ENCODE measurements around the gene STRAP.
"Not testable (repeated sequence)": the region's sequence is repeated elsewhere in the genome, so short reads cannot be mapped to it uniquely, and the experiment has no call there.

Gene STRAP

DNA sequence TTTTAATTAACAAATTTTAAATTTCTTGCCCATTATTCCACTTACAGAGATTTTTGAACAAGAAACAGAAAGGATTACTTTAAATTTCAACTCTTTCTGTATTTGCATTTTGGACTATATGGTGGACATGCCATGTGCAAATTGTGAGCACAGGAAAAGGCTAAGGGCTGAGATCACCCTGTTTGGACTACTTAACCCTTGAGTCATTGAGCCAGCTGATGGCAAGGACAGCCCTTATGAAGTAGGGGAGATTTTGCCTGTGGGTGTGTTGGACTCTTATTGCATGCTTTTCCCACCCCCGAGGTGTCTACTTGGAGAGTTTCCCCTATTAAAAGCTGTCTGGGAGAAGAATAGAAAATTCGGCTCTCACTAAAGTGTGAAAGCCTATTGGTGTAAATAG is 46.2 kb downstream of the STRAP start:
- DNase-seq (ENCODE audit: low read depth) = no peak

- DNase-seq (ENCODE audit: low read depth) = no peak
Measured at GRCh38 chr12:15928870-15929571, 46.8 kb downstream of the STRAP start.

- DNase-seq (ENCODE audit: low read depth) = no peak
Measured at GRCh38 chr12:15931590-15932053, 49.4 kb downstream of the STRAP start.

GRCh38 chr12:15932327-15932726 is 50.1 kb downstream of the STRAP start:
- DNase-seq (ENCODE audit: low read depth) = no peak

DNA sequence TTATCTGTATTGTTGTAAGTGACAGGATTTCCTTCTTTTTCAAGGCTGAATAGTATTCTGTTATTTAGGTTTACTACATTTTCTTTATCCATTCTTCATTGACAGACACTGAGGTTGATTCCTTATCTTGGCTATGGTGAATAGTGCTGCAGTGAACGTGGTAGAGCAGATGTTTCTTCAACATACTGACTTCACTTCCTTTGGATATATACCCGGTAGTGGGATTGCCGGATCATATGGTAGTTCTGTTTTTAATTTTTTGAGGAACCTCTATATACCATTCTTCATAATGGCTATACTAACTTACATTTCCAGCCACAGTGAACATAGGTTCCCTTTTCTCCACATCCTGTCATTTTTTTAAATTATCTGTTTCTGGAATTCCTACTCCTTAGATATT is 50.8 kb downstream of the STRAP start:
- no peak for DNase-seq (ENCODE audit: low read depth)

- no peak for DNase-seq (ENCODE audit: low read depth)
Measured at GRCh38 chr12:15933751-15934150, 51.6 kb downstream of the STRAP start.

DNA sequence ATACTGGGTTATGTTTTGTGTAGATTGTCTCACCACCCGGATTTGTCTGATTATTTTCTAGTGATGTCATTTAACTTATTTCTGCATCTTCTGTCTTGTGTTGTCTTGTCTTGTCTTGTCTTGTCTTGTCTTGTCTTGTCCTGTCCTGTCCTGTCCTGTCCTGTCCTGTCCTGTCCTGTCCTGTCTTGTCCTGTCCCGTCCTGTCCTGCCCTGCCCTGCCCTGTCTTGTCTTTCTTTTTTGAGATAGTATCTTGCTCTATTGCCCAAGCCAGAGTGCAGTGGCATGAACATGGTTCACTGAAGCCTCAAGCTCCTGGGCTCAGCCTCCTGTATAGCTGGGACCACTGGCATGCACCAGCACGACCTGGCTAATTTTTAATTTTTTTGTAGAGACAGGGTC is 54.6 kb downstream of the STRAP start:
- DNase-seq (ENCODE audit: low read depth) = no peak

- DNase-seq (ENCODE audit: low read depth) = no peak
Measured at GRCh38 chr12:15937902-15938301, 55.7 kb downstream of the STRAP start.

GRCh38 chr12:15939111-15939510 is 56.9 kb downstream of the STRAP start:
- DNase-seq (ENCODE audit: low read depth) = no peak

DNA sequence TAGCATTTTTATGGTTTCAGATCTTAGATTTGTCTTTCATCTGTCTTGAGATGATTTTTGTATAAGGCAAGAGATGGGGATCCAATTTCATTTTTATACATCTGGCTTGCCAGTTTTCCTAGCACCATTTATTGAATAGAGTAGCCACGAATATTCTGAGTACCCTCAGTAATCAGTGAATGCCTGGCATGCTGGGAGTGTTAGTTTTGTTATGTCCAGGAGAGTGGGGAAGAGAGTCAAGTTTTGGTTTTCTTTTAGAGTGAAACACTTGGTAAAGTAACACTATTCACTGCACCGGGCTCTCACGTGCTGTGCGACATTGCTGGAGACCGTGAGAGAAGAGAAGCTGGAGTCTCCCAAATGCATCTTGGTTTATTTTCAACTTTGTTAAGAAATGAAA is 60.3 kb downstream of the STRAP start:
- DNase-seq (ENCODE audit: low read depth) = no peak

- not testable (repeated sequence) for DNase-seq (ENCODE audit: low read depth)
Measured at GRCh38 chr12:15943519-15943918, 61.3 kb downstream of the STRAP start.

DNA sequence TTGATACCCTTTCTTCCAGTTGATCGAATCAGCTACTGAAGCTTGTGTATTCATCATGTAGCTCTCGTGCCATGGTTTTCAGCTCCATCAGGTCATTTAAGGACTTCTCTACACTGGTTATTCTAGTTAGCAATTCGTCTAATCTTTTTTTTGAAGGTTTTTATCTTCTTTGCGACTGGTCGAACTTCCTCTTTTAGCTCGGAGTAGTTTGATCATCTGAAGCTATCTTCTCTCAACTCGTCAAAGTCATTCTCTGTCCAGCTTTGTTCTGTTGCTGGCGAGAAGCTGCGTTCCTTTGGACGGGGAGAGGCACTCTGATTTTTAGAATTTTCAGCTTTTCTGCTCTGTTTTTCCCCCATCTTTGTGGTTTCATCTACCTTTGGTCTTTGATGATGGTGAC is 66.3 kb downstream of the STRAP start:
- not testable (repeated sequence) for DNase-seq (ENCODE audit: low read depth)
